Fibroblast of lung (primary cell): ENCODE results near the gene SFXN1. TPM values are rescaled to one million over a fixed set of nuclear protein-coding genes. Genes with fewer than 3 reads are reported as not detected.

Experiments used
- DNase-seq, 2 donors: peaks; one replicate each; pipeline versions ENCODE4 v3.0.0 to v3.0.0-alpha.2; 2010; ENCODE audit warnings: low read depth in 2 of 2
- H2AFZ ChIP-seq: 2 replicates; pipeline ENCODE4 v1.5.1; 2012; ENCODE audit warnings: low read length, control low read depth, inconsistent platforms
- H3K27ac ChIP-seq: 2 replicates; pipeline ENCODE4 v1.5.1; 2011; ENCODE audit warnings: low read length, control low read depth; ENCODE audit not compliant: insufficient read depth
- H3K27me3 ChIP-seq: 2 replicates; pipeline ENCODE4 v1.5.1; 2011; ENCODE audit warnings: mild to moderate bottlenecking, low read length; ENCODE audit not compliant: control insufficient read depth, insufficient read depth
- H3K36me3 ChIP-seq: 2 replicates; pipeline ENCODE4 v1.5.1; 2011; ENCODE audit warnings: low read length; ENCODE audit not compliant: control insufficient read depth, insufficient read depth
- H3K4me1 ChIP-seq: 2 replicates; pipeline ENCODE4 v1.5.1; 2011; ENCODE audit warnings: low read length; ENCODE audit not compliant: control insufficient read depth, insufficient read depth; ENCODE audit errors: extremely low read depth
- H3K4me2 ChIP-seq: 2 replicates; pipeline ENCODE4 v1.5.1; 2011; ENCODE audit warnings: low read length, control low read depth; ENCODE audit not compliant: insufficient read depth; ENCODE audit errors: extremely low read depth
- H3K4me3 ChIP-seq, 4 experiments: fragments of 200-600 bp in 1 of 4; sonication (generic) in 1 of 4; replicated peaks in 1 of 4; 2 replicates each; pipeline ENCODE4 v1.5.1; 2011 to 2016; ENCODE audit warnings: low read length in 4 of 4, low read depth in 3 of 4, mild to moderate bottlenecking in 3 of 4, control low read depth in 2 of 4, inconsistent platforms in 1 of 4, mixed read lengths in 1 of 4; ENCODE audit not compliant: insufficient read depth in 1 of 4; ENCODE audit errors: control extremely low read depth in 1 of 4
- H3K79me2 ChIP-seq: 2 replicates; pipeline ENCODE4 v1.5.1; 2012; ENCODE audit warnings: mild to moderate bottlenecking, low read length, inconsistent platforms; ENCODE audit not compliant: control insufficient read depth, insufficient read depth
- H3K9ac ChIP-seq: 2 replicates; pipeline ENCODE4 v1.5.1; 2011; ENCODE audit warnings: mild to moderate bottlenecking, low read length, control low read depth; ENCODE audit not compliant: insufficient read depth
- H3K9me3 ChIP-seq: 2 replicates; pipeline ENCODE4 v1.5.1; 2012; ENCODE audit warnings: low read depth, low read length; ENCODE audit not compliant: control insufficient read depth, insufficient read depth
- H4K20me1 ChIP-seq: 2 replicates; pipeline ENCODE4 v1.5.1; 2011; ENCODE audit warnings: low read length; ENCODE audit not compliant: control insufficient read depth, insufficient read depth; ENCODE audit errors: extremely low read depth
- EZH2 ChIP-seq: IDR thresholded peaks from 2 replicates; pipeline ENCODE4 v1.5.1; 2012; ENCODE audit warnings: low read length, control low read depth, mild to moderate bottlenecking; ENCODE audit errors: missing control alignments
- polyA plus RNA-seq, 2 donors: library from polyadenylated mRNA; depleted of rRNA in 1 of 2; stranded (reverse) in 1 of 2; unstranded in 1 of 2; fragments of >200 nt; gene quantifications; 2 replicates each; pipeline ENCODE4 v1.2.1, GENCODE V29; 2011 to 2012; ENCODE audit warnings: missing spikeins in 1 of 2
- total RNA-seq: library from RNA; depleted of rRNA; stranded (reverse); fragments of >200 nt; gene quantifications from 2 replicates; pipeline ENCODE4 v1.2.1, GENCODE V29; 2014
- TF ChIP-seq, protein P1 (sequence below), 2 donors: IDR thresholded peaks in 1 of 2; conservative IDR thresholded peaks in 1 of 2; 1 replicate in 1 of 2; 2 replicates in 1 of 2; pipeline ENCODE4 v1.5.1; 2011 to 2012; ENCODE audit warnings: low read length in 2 of 2, control low read depth in 1 of 2, inconsistent platforms in 1 of 2, low read depth in 1 of 2, mild to moderate bottlenecking in 1 of 2

The SFXN1 gene
- total and polyA plus RNA-seq, 2 donors (not counting 1 experiment from before 2014, with no cell fraction given) = 58.3 to 125 TPM

DNA sequence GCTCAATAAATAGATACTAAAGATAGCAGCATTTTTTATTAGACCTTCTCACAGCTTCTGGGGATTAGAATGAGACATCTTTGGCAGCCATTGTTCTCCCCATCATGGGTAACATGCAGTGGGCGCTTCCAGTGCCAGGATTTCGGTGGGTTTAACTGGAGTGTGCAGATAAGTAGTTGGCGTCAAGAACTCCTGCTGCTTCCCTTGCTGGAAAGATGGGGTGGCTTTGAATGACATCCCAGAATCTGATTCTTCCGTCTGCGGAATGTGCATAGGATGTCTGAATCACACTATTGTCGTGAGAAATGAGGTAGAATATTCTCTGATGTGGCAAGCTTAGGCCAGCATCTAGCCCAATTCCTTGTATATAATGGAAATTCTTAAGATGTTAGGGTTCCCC is 7.3 kb downstream of the SFXN1 start:
- TF ChIP-seq EZH2 = no peak
- TF ChIP-seq, protein P1, sequence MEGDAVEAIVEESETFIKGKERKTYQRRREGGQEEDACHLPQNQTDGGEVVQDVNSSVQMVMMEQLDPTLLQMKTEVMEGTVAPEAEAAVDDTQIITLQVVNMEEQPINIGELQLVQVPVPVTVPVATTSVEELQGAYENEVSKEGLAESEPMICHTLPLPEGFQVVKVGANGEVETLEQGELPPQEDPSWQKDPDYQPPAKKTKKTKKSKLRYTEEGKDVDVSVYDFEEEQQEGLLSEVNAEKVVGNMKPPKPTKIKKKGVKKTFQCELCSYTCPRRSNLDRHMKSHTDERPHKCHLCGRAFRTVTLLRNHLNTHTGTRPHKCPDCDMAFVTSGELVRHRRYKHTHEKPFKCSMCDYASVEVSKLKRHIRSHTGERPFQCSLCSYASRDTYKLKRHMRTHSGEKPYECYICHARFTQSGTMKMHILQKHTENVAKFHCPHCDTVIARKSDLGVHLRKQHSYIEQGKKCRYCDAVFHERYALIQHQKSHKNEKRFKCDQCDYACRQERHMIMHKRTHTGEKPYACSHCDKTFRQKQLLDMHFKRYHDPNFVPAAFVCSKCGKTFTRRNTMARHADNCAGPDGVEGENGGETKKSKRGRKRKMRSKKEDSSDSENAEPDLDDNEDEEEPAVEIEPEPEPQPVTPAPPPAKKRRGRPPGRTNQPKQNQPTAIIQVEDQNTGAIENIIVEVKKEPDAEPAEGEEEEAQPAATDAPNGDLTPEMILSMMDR (conservative IDR thresholded peaks at IDR 0.05 in 1 of 2, IDR thresholded peaks at IDR 0.05 in 1 of 2; ENCODE audit: low read depth in 1 of 2, low read length in 2 of 2) = no peak
- no peak overlapping the region for H3K4me2 ChIP-seq
- H3K4me1 ChIP-seq = no peaks in the 10 kb centered on the region
- H3K79me2 ChIP-seq = peaks cover 96% of the 10 kb centered on the region
- peaks cover 4% of the 10 kb centered on the region for H4K20me1 ChIP-seq
- H3K27ac ChIP-seq = no peak overlapping the region
- no peaks in the 10 kb centered on the region for H3K36me3 ChIP-seq
- H3K4me3 ChIP-seq = no peak overlapping the region
- DNase-seq = peak in 1 of 2 donors; percentile 26
- no peaks in the 10 kb centered on the region for H3K9me3 ChIP-seq
- no peak overlapping the region for H2AFZ ChIP-seq
- H3K27me3 ChIP-seq = no peaks in the 10 kb centered on the region
- H3K9ac ChIP-seq = no peak overlapping the region

DNA sequence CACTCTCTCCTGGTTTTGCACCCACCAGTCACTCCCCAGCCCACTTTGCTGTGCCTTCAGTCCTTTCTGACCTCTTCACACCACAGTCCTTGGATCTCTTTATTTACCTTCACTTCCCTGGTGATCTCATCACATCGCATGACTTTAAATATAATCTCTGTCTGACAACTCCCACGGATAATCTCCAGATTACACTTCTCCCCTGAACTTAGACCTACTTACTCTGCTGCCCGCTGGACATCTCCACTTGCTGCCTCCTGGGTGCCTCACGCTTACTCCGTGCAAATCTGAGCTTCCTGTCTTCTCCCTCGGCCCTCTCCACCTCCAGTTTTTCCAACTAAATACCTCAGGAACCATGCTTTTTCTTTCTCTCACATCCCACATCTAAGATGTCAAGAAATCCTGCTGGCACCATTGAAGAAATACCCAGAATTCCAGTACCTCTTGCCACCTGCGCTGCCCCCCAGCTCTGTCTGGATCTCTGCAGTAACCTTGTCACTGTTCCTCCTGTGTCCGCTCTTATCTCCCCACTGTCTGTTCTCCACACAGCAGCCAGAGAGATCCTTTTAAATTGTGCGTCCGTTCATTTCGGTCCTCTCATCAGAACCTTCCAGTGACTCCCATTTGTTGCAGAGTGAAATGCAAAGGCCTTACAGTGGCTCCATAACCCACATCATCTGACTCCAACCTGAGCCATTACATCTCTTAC is 9.3 kb downstream of the SFXN1 start:
- no peak for TF ChIP-seq EZH2
- TF ChIP-seq, protein P1 (conservative IDR thresholded peaks at IDR 0.05 in 1 of 2, IDR thresholded peaks at IDR 0.05 in 1 of 2; ENCODE audit: low read depth in 1 of 2, low read length in 2 of 2) = no peak
- Histone ChIP-seq H3K27me3 (no peaks in the 10 kb centered on the region), H2AFZ (no peak overlapping the region), H3K9ac (no peak overlapping the region), H4K20me1 (peaks cover 4% of the 10 kb centered on the region), H3K4me2 (no peak overlapping the region), H3K36me3 (peaks cover 3% of the 10 kb centered on the region), H3K9me3 (no peaks in the 10 kb centered on the region), H3K79me2 (peaks cover 85% of the 10 kb centered on the region), H3K27ac (no peak overlapping the region), H3K4me3 (no peak overlapping the region), H3K4me1 (no peaks in the 10 kb centered on the region)
- DNase-seq = no peak

DNA sequence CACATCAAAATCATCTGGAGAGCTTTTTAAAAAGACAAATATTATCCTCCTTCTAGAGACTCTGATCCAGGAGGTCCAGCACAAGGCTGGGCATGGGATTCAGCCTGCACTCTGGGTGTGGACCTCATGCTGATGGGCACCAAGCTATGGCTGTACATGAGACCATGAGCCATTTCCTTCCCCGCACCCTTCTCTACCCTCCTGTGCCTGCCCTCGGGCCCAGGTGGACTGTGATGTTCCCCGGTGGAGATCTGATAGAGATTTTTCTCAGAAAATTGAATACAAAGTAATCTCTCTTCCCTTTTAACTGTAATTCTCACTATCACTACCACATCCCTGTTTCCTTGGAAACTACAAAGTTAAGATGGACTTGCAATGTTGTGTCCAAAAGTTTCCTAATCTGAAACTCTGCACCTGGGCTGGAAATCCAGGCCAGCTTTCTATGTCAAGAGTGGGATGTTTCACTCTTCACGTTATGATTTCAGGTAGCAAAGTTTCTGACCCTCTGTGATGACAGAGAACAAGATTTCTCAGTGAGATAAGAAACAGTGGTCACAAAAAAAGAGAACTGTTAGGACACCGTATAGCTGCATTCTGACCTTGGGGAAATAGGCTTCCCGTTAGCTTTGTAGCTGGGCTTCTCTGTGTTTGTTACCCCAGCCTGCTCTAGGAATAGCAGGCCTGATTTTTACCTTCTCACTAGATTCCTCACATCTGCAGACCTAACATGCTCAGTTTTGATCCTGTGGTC is 11.5 kb downstream of the SFXN1 start:
- Histone ChIP-seq H3K79me2 (peaks cover 65% of the 10 kb centered on the region), H4K20me1 (peaks cover 4% of the 10 kb centered on the region), H3K4me3 (no peak overlapping the region), H3K4me1 (no peaks in the 10 kb centered on the region), H3K27me3 (no peaks in the 10 kb centered on the region), H3K4me2 (no peak overlapping the region), H3K27ac (no peak overlapping the region), H3K9me3 (no peaks in the 10 kb centered on the region), H3K9ac (no peak overlapping the region), H3K36me3 (peaks cover 5% of the 10 kb centered on the region), H2AFZ (no peak overlapping the region)
- no peak for DNase-seq
- TF ChIP-seq, protein P1 (conservative IDR thresholded peaks at IDR 0.05 in 1 of 2, IDR thresholded peaks at IDR 0.05 in 1 of 2; ENCODE audit: low read depth in 1 of 2, low read length in 2 of 2) = no peak
- TF ChIP-seq EZH2 = no peak
